Stimulated activated naive CD8-positive, alpha-beta T cell treated with anti-CD3 and anti-CD28 coated beads, Interleukin-15, amount 100 ng/mL, for 72 hours (primary cell): ENCODE results near the gene BMP8A.
"Not testable (repeated sequence)": the region's sequence is repeated elsewhere in the genome, so short reads cannot be mapped to it uniquely, and the experiment has no call there.

Experiments used
- ATAC-seq: fragments of 150-1000 bp; cut with Tn5 transposase; 2 replicates; pipeline ENCODE4 v1.10.0; 2021; ENCODE audit warnings: mild to moderate bottlenecking, moderate library complexity
- DNase-seq, 2 donors: peaks; one replicate each; pipeline ENCODE4 v3.0.0; 2021 to 2022
- H3K27ac Mint-ChIP-seq, 2 donors: one replicate each; pipeline ENCODE4 v1.8.0; 2022; ENCODE audit warnings: mild to moderate bottlenecking in 2 of 2, mixed read lengths in 2 of 2, moderate library complexity in 2 of 2
- H3K27me3 Mint-ChIP-seq: one replicate; pipeline ENCODE4 v1.8.0; 2022; ENCODE audit warnings: mixed read lengths
- H3K4me1 Mint-ChIP-seq: one replicate; pipeline ENCODE4 v1.8.0; 2022; ENCODE audit warnings: mild to moderate bottlenecking, mixed read lengths
- H3K4me3 Mint-ChIP-seq, 2 donors: one replicate each; pipeline ENCODE4 v1.8.0; 2022; ENCODE audit warnings: mild to moderate bottlenecking in 2 of 2, mixed read lengths in 2 of 2, moderate library complexity in 1 of 2
- H3K9me3 Mint-ChIP-seq, 2 donors: one replicate each; pipeline ENCODE4 v1.8.0; 2022; ENCODE audit warnings: mixed read lengths in 2 of 2

BMP8A gene

GRCh38 chr1:39491146-39491921 is at the start of gene BMP8A:
Gene BMP8A, plus strand, starts transcription at chr1:39491636. Its CDS starts 356 bp downstream, at chr1:39491992.
- Mint-ChIP-seq H3K4me3 (peak within 1 kb of the TSS; percentile 73 to 78), H3K9me3 (no peaks in the 10 kb centered on the region), H3K27ac (peak within 1 kb of the TSS in 1 of 2 donors; percentile 80), H3K27me3 (peaks cover 47% of the 10 kb centered on the region), H3K4me1 (peaks cover 24% of the 10 kb centered on the region)
- ATAC-seq: peak; percentile 87
- peak; percentile 67 to 75 for DNase-seq

- Mint-ChIP-seq H3K27ac (peak overlapping the region in 1 of 2 donors; percentile 10), H3K9me3 (no peaks in the 10 kb centered on the region), H3K27me3 (no peaks in the 10 kb centered on the region), H3K4me3 (no peak overlapping the region), H3K4me1 (no peaks in the 10 kb centered on the region)
- DNase-seq: no peak
- ATAC-seq: no peak
These were observed 49.6 kb upstream of the BMP8A start for GRCh38 chr1:39441797-39442196.

- DNase-seq: no peak
- H3K27me3 Mint-ChIP-seq: no peaks in the 10 kb centered on the region
- no peaks in the 10 kb centered on the region for H3K9me3 Mint-ChIP-seq
- H3K4me1 Mint-ChIP-seq: no peaks in the 10 kb centered on the region
- no peak for ATAC-seq
- H3K4me3 Mint-ChIP-seq: no peak overlapping the region
- H3K27ac Mint-ChIP-seq: no peak overlapping the region
These were observed 45.9 kb upstream of the BMP8A start for GRCh38 chr1:39445573-39445972.

GRCh38 chr1:39446986-39447567 is 44.4 kb upstream of the BMP8A start:
- Mint-ChIP-seq H3K4me3 (no peak overlapping the region), H3K4me1 (no peaks in the 10 kb centered on the region), H3K9me3 (no peaks in the 10 kb centered on the region), H3K27me3 (no peaks in the 10 kb centered on the region), H3K27ac (peak overlapping the region in 1 of 2 donors; percentile 24)
- ATAC-seq (no peak), DNase-seq (no peak)

GRCh38 chr1:39450041-39450440 is 41.4 kb upstream of the BMP8A start:
- DNase-seq, H3K4me3 Mint-ChIP-seq, ATAC-seq, H3K9me3 Mint-ChIP-seq, H3K27ac Mint-ChIP-seq, H3K27me3 Mint-ChIP-seq, H3K4me1 Mint-ChIP-seq: not testable (repeated sequence)

GRCh38 chr1:39450956-39451606 is 40.4 kb upstream of the BMP8A start:
- H3K27me3 Mint-ChIP-seq: no peaks in the 10 kb centered on the region
- H3K4me3 Mint-ChIP-seq: no peak overlapping the region
- DNase-seq (no peak), ATAC-seq (no peak)
- no peak overlapping the region for H3K27ac Mint-ChIP-seq
- H3K9me3 Mint-ChIP-seq: no peaks in the 10 kb centered on the region
- no peaks in the 10 kb centered on the region for H3K4me1 Mint-ChIP-seq

GRCh38 chr1:39452081-39452480 is 39.4 kb upstream of the BMP8A start:
- DNase-seq: no peak
- no peak for ATAC-seq
- no peak overlapping the region for H3K27ac Mint-ChIP-seq
- H3K4me1 Mint-ChIP-seq: no peaks in the 10 kb centered on the region
- no peaks in the 10 kb centered on the region for H3K9me3 Mint-ChIP-seq
- H3K27me3 Mint-ChIP-seq: no peaks in the 10 kb centered on the region
- no peak overlapping the region for H3K4me3 Mint-ChIP-seq

GRCh38 chr1:39452540-39452939 is 38.9 kb upstream of the BMP8A start:
- Mint-ChIP-seq H3K4me3 (no peak overlapping the region), H3K27ac (no peak overlapping the region), H3K4me1 (no peaks in the 10 kb centered on the region), H3K27me3 (no peaks in the 10 kb centered on the region), H3K9me3 (no peaks in the 10 kb centered on the region)
- DNase-seq (no peak), ATAC-seq (no peak)

GRCh38 chr1:39453603-39454002 is 37.8 kb upstream of the BMP8A start:
- H3K27me3 Mint-ChIP-seq: no peaks in the 10 kb centered on the region
- no peak for ATAC-seq
- H3K9me3 Mint-ChIP-seq: no peaks in the 10 kb centered on the region
- peak overlapping the region in 1 of 2 donors; percentile 21 for H3K27ac Mint-ChIP-seq
- H3K4me3 Mint-ChIP-seq: no peak overlapping the region
- DNase-seq: no peak
- H3K4me1 Mint-ChIP-seq: no peaks in the 10 kb centered on the region

- no peak for DNase-seq
- no peak for ATAC-seq
- H3K27ac Mint-ChIP-seq: no peak overlapping the region
- no peaks in the 10 kb centered on the region for H3K27me3 Mint-ChIP-seq
- no peaks in the 10 kb centered on the region for H3K9me3 Mint-ChIP-seq
- H3K4me1 Mint-ChIP-seq: no peaks in the 10 kb centered on the region
- no peak overlapping the region for H3K4me3 Mint-ChIP-seq
These were observed 32.4 kb upstream of the BMP8A start for GRCh38 chr1:39458991-39459390.

- no peak overlapping the region for H3K27ac Mint-ChIP-seq
- DNase-seq: no peak
These were observed 29.4 kb upstream of the BMP8A start for GRCh38 chr1:39462074-39462473.

GRCh38 chr1:39466413-39467107 is 24.9 kb upstream of the BMP8A start:
- Mint-ChIP-seq H3K4me1 (peaks cover 13% of the 10 kb centered on the region), H3K9me3 (no peaks in the 10 kb centered on the region), H3K4me3 (no peak overlapping the region), H3K27me3 (no peaks in the 10 kb centered on the region), H3K27ac (peak overlapping the region; percentile 59 to 66)
- DNase-seq (no peak), ATAC-seq (no peak)

More at GRCh38 chr1:39462074-39462473, 29.4 kb upstream of the BMP8A start:
- H3K4me1 Mint-ChIP-seq: peaks cover 13% of the 10 kb centered on the region
- no peak overlapping the region for H3K4me3 Mint-ChIP-seq
- no peaks in the 10 kb centered on the region for H3K9me3 Mint-ChIP-seq
- ATAC-seq: no peak
- no peaks in the 10 kb centered on the region for H3K27me3 Mint-ChIP-seq

- H3K4me1 Mint-ChIP-seq: peaks cover 13% of the 10 kb centered on the region
- DNase-seq, H3K4me3 Mint-ChIP-seq, ATAC-seq, H3K27me3 Mint-ChIP-seq, H3K9me3 Mint-ChIP-seq: not testable (repeated sequence)
- H3K27ac Mint-ChIP-seq: peak overlapping the region in 1 of 2 donors; percentile 59
These were observed 24.2 kb upstream of the BMP8A start for GRCh38 chr1:39467108-39467720.

GRCh38 chr1:39469150-39469549 is 22.3 kb upstream of the BMP8A start:
- H3K9me3 Mint-ChIP-seq: no peaks in the 10 kb centered on the region
- H3K27ac Mint-ChIP-seq: peak overlapping the region; percentile 2 to 55
- H3K4me3 Mint-ChIP-seq: no peak overlapping the region
- DNase-seq (no peak), ATAC-seq (no peak)
- H3K27me3 Mint-ChIP-seq: no peaks in the 10 kb centered on the region
- peaks cover 13% of the 10 kb centered on the region for H3K4me1 Mint-ChIP-seq

- DNase-seq (no peak), ATAC-seq (no peak)
- no peak overlapping the region for H3K27ac Mint-ChIP-seq
- peaks cover 13% of the 10 kb centered on the region for H3K4me1 Mint-ChIP-seq
- no peaks in the 10 kb centered on the region for H3K27me3 Mint-ChIP-seq
- H3K9me3 Mint-ChIP-seq: no peaks in the 10 kb centered on the region
- H3K4me3 Mint-ChIP-seq: no peak overlapping the region
These were observed 21.4 kb upstream of the BMP8A start for GRCh38 chr1:39470040-39470439.
